Measurements from ENCODE around the gene P2RY12.

- TF ChIP-seq SNAI2 (CRISPR knock-in tag; IDR thresholded peaks at IDR 0.05) (no peak), BACH2 (CRISPR knock-in tag; IDR thresholded peaks at IDR 0.05; ENCODE audit: borderline replicate concordance) (no peak), ZFP3 (CRISPR knock-in tag; IDR thresholded peaks at IDR 0.05) (no peak), ZNF70 (CRISPR knock-in tag; IDR thresholded peaks at IDR 0.05) (no peak), CSDC2 (CRISPR knock-in tag; IDR thresholded peaks at IDR 0.05) (no peak), ARNTL (CRISPR knock-in tag; IDR thresholded peaks at IDR 0.05; ENCODE audit: borderline replicate concordance, low read depth) (no peak), POU6F1 (CRISPR knock-in tag; IDR thresholded peaks at IDR 0.05; ENCODE audit: borderline replicate concordance, low read depth) (no peak)
- TF ChIP-seq, protein P1, sequence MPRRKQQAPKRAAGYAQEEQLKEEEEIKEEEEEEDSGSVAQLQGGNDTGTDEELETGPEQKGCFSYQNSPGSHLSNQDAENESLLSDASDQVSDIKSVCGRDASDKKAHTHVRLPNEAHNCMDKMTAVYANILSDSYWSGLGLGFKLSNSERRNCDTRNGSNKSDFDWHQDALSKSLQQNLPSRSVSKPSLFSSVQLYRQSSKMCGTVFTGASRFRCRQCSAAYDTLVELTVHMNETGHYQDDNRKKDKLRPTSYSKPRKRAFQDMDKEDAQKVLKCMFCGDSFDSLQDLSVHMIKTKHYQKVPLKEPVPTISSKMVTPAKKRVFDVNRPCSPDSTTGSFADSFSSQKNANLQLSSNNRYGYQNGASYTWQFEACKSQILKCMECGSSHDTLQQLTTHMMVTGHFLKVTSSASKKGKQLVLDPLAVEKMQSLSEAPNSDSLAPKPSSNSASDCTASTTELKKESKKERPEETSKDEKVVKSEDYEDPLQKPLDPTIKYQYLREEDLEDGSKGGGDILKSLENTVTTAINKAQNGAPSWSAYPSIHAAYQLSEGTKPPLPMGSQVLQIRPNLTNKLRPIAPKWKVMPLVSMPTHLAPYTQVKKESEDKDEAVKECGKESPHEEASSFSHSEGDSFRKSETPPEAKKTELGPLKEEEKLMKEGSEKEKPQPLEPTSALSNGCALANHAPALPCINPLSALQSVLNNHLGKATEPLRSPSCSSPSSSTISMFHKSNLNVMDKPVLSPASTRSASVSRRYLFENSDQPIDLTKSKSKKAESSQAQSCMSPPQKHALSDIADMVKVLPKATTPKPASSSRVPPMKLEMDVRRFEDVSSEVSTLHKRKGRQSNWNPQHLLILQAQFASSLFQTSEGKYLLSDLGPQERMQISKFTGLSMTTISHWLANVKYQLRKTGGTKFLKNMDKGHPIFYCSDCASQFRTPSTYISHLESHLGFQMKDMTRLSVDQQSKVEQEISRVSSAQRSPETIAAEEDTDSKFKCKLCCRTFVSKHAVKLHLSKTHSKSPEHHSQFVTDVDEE (CRISPR knock-in tag; IDR thresholded peaks at IDR 0.05), result no peak
- TF ChIP-seq, protein P2, sequence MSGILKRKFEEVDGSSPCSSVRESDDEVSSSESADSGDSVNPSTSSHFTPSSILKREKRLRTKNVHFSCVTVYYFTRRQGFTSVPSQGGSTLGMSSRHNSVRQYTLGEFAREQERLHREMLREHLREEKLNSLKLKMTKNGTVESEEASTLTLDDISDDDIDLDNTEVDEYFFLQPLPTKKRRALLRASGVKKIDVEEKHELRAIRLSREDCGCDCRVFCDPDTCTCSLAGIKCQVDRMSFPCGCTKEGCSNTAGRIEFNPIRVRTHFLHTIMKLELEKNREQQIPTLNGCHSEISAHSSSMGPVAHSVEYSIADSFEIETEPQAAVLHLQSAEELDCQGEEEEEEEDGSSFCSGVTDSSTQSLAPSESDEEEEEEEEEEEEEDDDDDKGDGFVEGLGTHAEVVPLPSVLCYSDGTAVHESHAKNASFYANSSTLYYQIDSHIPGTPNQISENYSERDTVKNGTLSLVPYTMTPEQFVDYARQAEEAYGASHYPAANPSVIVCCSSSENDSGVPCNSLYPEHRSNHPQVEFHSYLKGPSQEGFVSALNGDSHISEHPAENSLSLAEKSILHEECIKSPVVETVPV (CRISPR knock-in tag; IDR thresholded peaks at IDR 0.05), result no peak
Observed at GRCh38 chr3:151347432-151347831, 37.1 kb downstream of the P2RY12 start.
